NCI-H2107 (cell line): ENCODE results near the gene PI4K2B.
A peak's percentile ranks its signal among the peaks of the same experiment; 100 is the strongest.
"Not testable (repeated sequence)": the region's sequence is repeated elsewhere in the genome, so short reads cannot be mapped to it uniquely, and the experiment has no call there.

Source experiments
- DNase-seq: peaks from one replicate; lab custom pipeline; 2025; lab: John Stamatoyannopoulos, UW

PI4K2B gene

GRCh38 chr4:25242195-25242594 is 8.4 kb downstream of the PI4K2B start:
- DNase-seq, result not testable (repeated sequence)

- no peak for DNase-seq
Observed at GRCh38 chr4:25245181-25245580, 11.3 kb downstream of the PI4K2B start.

GRCh38 chr4:25246680-25247611 is 13.1 kb downstream of the PI4K2B start:
- DNase-seq, result no peak

GRCh38 chr4:25248875-25249274 is 15.0 kb downstream of the PI4K2B start:
- DNase-seq, result not testable (repeated sequence)

GRCh38 chr4:25249494-25249893 is 15.7 kb downstream of the PI4K2B start:
- DNase-seq, result not testable (repeated sequence)

GRCh38 chr4:25252230-25253070 is 18.6 kb downstream of the PI4K2B start:
- no peak for DNase-seq

GRCh38 chr4:25253071-25253445 is 19.2 kb downstream of the PI4K2B start:
- no peak for DNase-seq

- DNase-seq, result not testable (repeated sequence)
Observed at GRCh38 chr4:25253786-25254185, 20.0 kb downstream of the PI4K2B start.

GRCh38 chr4:25258980-25259578 is 25.2 kb downstream of the PI4K2B start:
- no peak for DNase-seq

- no peak for DNase-seq
Observed at GRCh38 chr4:25271866-25272265, 38.0 kb downstream of the PI4K2B start.

GRCh38 chr4:25280210-25280609 is 46.4 kb downstream of the PI4K2B start:
- DNase-seq, result no peak

- DNase-seq, result no peak
Observed at GRCh38 chr4:25283948-25284347, 50.1 kb downstream of the PI4K2B start.

- DNase-seq, result no peak
Observed at GRCh38 chr4:25284466-25284865, 50.6 kb downstream of the PI4K2B start.

GRCh38 chr4:25290490-25291067 is 56.7 kb downstream of the PI4K2B start:
- no peak for DNase-seq

- no peak for DNase-seq
Observed at GRCh38 chr4:25291158-25291733, 57.4 kb downstream of the PI4K2B start.

- no peak for DNase-seq
Observed at GRCh38 chr4:25297528-25298242, 63.9 kb downstream of the PI4K2B start.

- peak; percentile 14 for DNase-seq
Observed at GRCh38 chr4:25299476-25300203, 65.8 kb downstream of the PI4K2B start.

GRCh38 chr4:25301471-25301870 is 67.6 kb downstream of the PI4K2B start:
- no peak for DNase-seq

- no peak for DNase-seq
Observed at GRCh38 chr4:25302626-25303025, 68.8 kb downstream of the PI4K2B start.

- DNase-seq, result no peak
Observed at GRCh38 chr4:25303578-25303977, 69.7 kb downstream of the PI4K2B start.
